GM23338 (cell line): ENCODE measurements around the gene VILL. TPM values are rescaled to one million over a fixed set of nuclear protein-coding genes. Genes with fewer than 3 reads are reported as not detected.

Source experiments
- CREB1 ChIP-seq: fragments of 250-450 bp; sonication (Bioruptor Pico); IDR thresholded peaks from 2 replicates; pipeline ENCODE4 v1.5.0; 2020; ENCODE audit warnings: low read depth, mild to moderate bottlenecking, moderate library complexity
- CTCF ChIP-seq, 2 experiments: fragments of 200-600 bp in 1 of 2; sonication (generic) in 1 of 2; conservative IDR thresholded peaks; 2 replicates each; pipeline versions ENCODE4 v1.5.1 to v1.6.1; 2016 to 2017; ENCODE audit warnings: antibody characterized with exemption in 2 of 2, low read depth in 2 of 2, mild to moderate bottlenecking in 2 of 2, moderate library complexity in 1 of 2
- ETS1 ChIP-seq: IDR thresholded peaks from 2 replicates; pipeline ENCODE4 v1.6.1; 2016; ENCODE audit warnings: antibody characterized with exemption
- EZH2 ChIP-seq: fragments of 200-600 bp; sonication (generic); IDR thresholded peaks from one replicate; pipeline ENCODE4 v1.8.0; 2017; ENCODE audit warnings: antibody characterized with exemption, mild to moderate bottlenecking, low read depth; ENCODE audit not compliant: unreplicated experiment
- JUNB ChIP-seq: IDR thresholded peaks from one replicate; pipeline ENCODE4 v1.6.1; 2016; ENCODE audit warnings: antibody characterized with exemption; ENCODE audit not compliant: unreplicated experiment
- NANOG ChIP-seq: IDR thresholded peaks from 2 replicates; pipeline ENCODE4 v1.6.1; 2016; ENCODE audit warnings: antibody characterized with exemption, borderline replicate concordance
- POLR2AphosphoS5 ChIP-seq: IDR thresholded peaks from 2 replicates; pipeline ENCODE4 v1.6.1; 2016; ENCODE audit warnings: antibody characterized with exemption, low read depth
- ZNF331 ChIP-seq: fragments of 250-450 bp; sonication (Bioruptor Pico); IDR thresholded peaks from 2 replicates; pipeline ENCODE4 v1.5.0; 2020; ENCODE audit warnings: low read depth, mild to moderate bottlenecking, moderate library complexity
- ZNF462 ChIP-seq: fragments of 250-450 bp; sonication (Bioruptor Pico); IDR thresholded peaks from 2 replicates; pipeline ENCODE4 v1.5.0; 2020; ENCODE audit warnings: mild to moderate bottlenecking, moderate library complexity
- polyA plus RNA-seq: library from polyadenylated mRNA; unstranded; fragments of >200 nt; fragmentation: Nextera tagmentation; extraction: Ambion mirVana; gene quantifications from 2 replicates; pipeline ENCODE4 v1.2.1, GENCODE V29; 2016
- total RNA-seq: library from RNA; depleted of rRNA; stranded (reverse); fragments of >200 nt; shearing (Covaris generic); gene quantifications from 2 replicates; pipeline ENCODE4 v1.2.3, GENCODE V29; 2014

Gene VILL
- total and polyA plus RNA-seq, 2 experiments from 2014 or later, result 2.7 to 9.8 TPM

- TF ChIP-seq ZNF462 (CRISPR knock-in tag) (no peak), NANOG (no peak), EZH2 (no peak), ETS1 (no peak), POLR2AphosphoS5 (no peak), CREB1 (CRISPR knock-in tag) (no peak), JUNB (no peak), CTCF (conservative IDR thresholded peaks at IDR 0.05; ENCODE audit: low read depth in 2 of 2) (no peak), ZNF331 (CRISPR knock-in tag) (no peak)
Observed at GRCh38 chr3:38036906-38037305, 46.3 kb downstream of the VILL start (continued).
